Astrocyte of the hippocampus (primary cell): ENCODE data around the gene CCL13.
"Not testable (repeated sequence)": the region's sequence is repeated elsewhere in the genome, so short reads cannot be mapped to it uniquely, and the experiment has no call there.

Experiments used
- DNase-seq: peaks from one replicate; pipeline ENCODE4 v3.0.0; 2011; ENCODE audit warnings: low read depth, low spot score

The CCL13 gene

DNA sequence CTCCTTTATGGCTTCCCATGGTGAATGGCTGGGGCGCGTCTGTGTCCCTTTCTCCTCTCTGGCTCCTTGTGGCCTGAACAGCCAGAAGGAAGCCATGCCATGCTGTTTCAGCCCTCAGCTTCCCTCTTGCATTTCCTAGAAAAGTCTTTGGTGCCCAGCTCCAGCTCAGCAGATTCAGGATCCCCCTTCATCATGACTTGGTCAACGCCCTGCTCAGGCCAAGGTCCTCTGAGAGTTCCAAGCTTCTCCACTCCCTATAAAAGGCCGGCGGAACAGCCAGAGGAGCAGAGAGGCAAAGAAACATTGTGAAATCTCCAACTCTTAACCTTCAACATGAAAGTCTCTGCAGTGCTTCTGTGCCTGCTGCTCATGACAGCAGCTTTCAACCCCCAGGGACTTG is at the start of gene CCL13:
Gene CCL13, plus strand, starts transcription at position 287 of the 400 bp plus-strand sequence. Its CDS starts 47 bp downstream, at position 334.
- no peak for DNase-seq

DNA sequence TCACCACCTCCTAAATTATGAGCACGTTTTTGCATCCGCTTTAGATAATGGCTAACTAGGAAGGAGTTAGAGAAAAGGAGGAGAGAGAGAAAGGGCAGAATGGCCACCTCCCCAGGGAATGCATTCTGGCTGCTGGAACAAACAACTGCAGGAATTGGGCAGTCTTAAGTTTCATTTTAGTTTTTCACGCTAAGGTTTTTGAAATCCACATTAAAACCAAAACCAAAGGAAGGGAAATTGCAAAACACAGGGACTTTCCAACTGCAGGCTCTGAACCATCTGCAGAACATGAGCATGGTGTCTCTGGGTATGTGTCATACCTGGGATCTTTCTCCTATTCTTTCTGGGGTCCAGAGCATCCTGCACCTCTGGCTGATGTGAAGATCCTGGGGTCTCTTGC is 49.2 kb upstream of the CCL13 start:
- DNase-seq = no peak

DNA sequence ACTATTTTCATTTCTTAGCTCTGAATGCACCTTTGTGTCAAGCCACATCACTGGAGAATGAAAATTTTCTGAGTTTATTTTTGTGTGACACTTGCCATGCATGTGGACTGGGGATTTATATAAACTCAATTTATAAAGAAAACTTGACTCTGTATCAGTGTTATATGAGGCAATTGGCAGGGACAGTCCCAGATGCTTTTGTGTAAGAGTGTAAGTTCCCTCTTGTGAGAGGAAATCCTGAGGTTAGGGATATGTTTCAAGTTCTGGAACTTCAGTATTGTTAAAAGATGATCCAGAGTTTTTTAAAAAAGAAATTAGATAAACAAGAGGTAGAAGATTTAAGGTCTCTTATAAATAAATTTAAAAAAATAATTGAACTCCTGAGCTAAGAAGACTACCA is 47.9 kb upstream of the CCL13 start:
- no peak for DNase-seq

DNA sequence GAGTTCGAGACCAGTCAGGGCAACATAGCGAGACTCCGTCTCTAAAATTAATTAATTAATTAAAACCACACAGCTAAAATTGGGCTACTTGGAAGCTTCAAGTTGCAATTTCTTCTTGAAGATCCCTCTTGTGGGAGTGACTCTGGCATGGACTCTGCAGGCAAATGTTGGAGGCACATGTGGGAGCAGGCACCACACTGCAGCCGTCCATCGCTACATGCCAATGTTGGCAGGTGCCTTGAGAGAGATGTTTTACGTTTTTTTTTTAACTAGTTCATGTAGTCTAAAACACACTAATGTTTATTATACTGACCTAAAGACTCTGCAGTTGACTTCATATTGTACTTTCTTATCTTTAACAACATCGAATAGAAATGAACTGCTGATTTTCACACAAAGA is 45.0 kb upstream of the CCL13 start:
- no peak for DNase-seq

DNA sequence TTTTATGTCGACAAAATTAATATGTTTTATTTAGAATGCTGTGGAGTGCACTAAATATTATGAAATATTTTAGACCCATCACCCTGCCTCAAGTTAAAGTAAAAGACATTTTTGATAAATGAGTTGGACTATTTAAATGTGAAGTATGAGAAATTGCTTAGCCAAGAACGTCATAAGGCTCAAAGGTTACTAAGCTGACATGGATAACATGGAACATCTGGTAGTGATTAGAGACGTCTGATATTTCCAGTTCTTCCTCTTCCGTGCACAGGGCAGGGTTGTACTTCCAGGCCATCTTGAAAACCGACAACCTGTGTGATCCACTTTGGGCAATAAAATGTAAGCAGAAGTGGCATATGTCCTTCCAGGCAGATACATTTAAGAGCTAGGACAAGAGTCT is 44.2 kb upstream of the CCL13 start:
- DNase-seq = no peak

DNA sequence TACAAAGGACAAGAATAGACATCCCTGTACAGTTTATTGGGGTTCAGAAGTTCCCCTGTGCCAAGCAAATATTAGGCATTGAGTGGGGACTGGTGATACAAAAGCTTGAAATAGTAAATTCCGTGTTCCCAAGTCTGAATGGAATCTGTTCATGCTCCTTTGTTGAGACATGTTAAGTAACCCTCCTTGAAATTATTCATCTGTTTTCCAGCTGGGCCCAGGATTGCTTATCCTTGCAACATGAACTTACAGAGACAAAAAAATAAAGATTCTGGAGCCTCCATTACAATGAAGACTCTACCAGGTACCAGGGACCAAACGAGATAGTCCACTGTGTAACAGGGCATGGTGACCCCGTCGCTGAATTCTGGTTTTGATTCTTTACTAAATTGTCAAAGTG is 43.1 kb upstream of the CCL13 start:
- no peak for DNase-seq

DNA sequence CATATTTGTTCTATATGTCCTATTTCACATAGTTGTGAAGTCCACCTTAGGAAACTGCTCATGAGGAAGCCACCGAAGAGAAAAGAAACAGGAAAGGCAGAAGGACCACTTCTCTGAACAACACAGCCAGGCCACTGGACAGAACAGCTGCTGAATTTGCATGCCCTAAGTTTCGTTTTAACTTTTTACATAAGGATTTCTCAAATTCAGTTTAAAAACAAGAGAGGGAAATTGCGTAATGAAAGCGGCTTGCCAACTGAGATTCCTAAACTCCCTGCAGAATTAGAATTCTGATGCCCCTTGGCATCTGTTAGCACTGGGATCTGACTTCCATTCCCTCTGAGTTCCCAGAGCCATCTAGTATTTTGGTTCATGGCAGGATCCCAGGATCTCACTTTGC is 42.0 kb upstream of the CCL13 start:
- no peak for DNase-seq

DNA sequence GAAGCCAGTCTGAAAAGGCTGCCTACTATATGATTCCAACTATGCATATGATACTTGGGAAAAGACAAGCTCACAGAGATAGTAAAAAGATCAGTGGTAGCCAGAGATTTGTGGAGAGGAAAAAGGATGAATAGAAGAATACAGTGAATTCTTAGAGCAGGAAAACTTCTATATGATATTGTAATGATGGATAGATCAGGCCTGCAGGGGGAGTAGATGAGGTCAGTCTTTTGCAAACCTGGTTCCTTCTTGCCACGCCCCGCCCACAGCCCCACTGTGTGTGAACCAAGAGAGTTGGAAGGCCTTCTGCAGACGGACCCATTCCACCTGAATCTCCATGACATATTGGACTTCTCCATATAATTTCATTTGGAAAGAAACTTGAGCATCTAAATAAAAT is 37.8 kb upstream of the CCL13 start:
- DNase-seq = no peak

DNA sequence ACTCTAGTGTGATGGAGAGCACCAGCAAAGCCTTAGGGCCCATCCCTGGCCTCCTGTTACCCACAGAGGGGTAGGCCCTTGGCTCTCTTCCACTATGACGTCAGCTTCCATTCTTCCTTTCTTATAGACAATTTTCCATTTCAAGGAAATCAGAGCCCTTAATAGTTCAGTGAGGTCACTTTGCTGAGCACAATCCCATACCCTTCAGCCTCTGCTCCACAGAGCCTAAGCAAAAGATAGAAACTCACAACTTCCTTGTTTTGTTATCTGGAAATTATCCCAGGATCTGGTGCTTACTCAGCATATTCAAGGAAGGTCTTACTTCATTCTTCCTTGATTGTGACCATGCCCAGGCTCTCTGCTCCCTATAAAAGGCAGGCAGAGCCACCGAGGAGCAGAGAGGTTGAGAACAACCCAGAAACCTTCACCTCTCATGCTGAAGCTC is 37.2 kb upstream of the CCL13 start, which contains the start of gene CCL8:
Gene CCL8, plus strand, starts transcription at position 397 of the 445 bp plus-strand sequence. CDS start 67 bp downstream, outside the sequence.
- DNase-seq = no peak

DNA sequence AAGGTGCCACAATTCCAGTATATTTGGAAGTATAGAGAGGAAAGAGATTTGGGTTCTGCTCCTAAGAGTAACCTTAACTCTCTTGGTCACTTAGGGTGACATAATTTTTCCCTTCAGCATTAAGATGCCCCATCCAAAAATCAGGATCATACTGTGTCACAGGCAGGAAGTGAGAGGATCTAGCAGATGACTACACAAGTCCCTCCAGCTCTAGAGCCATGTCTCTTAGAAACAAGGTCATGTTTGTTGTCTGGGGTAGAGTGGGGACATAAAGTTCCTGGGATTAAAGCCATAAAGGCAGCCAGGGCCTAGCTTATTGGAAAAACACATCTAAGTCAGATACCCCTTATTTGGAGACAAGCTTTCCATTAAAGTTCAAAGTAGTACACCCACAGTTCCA is 34.3 kb upstream of the CCL13 start:
- no peak for DNase-seq

DNA sequence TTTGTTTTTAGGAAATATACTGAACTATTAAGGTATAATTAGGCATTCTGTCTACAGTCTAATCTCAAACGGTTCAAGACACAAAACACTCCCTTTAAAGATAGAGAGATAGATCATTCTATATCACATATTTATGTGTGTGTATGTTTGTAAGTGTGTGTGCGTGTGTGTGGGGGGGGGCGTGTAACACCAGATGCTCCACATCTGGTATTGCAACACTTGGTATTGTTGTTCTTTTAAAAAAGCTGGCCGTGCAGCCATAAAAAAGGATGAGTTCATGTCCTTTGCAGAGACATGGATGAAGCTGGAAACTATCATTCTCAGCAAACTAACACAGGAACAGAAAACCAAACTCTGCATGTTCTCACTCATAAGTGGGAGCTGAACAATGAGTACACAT is 28.7 kb upstream of the CCL13 start:
- DNase-seq = not testable (repeated sequence)

DNA sequence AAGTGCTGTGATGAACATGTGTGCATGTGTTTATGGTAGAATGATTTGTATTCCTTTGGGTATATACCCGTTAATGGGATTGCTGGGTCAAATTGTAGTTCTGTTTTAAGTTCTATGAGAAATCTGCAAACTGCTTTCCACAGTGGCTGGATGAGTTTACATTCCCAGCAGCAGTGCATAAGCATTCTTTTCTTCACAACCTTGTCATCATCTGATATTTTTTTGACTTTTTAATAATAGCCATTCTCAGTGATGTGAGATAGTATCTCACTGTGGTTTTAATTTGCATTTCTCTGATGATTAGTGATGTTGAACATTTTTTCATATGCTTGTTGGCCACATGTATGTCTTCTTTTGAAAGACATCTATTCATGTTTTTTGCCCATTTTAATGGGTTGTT is 18.6 kb upstream of the CCL13 start:
- no peak for DNase-seq

DNA sequence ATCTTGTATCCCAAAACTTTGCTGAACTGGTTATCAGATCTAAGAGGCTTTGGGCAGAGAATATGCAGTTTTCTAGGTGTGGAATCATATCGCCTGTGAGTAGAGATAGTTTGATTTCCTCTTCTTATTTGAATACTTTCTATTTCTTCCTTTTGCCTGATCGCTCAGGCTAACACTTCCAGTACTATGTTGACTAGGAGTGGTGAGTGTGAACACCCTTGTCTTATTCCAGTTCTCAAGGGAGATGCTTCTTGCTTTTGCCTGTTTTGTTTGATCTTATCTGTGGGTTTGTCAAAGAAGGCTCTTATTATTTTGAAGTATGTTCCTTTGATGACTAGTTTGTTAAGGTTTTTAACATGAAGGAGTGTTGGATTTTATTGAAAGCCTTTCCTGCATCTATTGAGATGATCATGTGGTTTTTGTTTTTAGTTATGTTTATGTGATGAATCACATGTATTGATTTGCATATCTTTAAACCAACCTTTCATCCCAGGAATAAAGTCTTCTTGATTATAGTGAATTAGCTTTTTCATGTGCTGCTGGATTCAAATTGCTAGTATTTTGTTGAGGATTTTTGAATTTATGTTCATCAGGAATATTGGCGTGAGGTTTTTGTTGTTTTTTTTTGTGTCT is 17.0 kb upstream of the CCL13 start:
- no peak for DNase-seq

DNA sequence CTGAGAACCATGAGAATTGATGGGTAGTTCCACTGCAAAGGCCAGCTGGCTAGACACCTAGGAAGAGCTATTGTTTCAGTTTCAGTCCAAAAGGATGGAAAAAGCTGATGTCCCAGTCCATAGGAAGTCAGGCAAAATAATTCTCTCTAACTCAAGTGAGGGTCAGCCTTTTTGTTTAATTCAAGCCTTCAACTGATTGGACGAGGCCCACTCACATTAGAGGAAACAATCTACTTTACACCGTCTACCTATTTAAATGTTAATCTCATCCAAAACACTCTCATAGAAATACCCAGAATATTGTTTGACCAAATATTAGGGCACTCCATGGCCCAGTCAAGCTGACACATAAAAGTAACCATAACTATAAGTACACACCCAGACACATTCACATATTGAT is 14.4 kb upstream of the CCL13 start:
- no peak for DNase-seq

DNA sequence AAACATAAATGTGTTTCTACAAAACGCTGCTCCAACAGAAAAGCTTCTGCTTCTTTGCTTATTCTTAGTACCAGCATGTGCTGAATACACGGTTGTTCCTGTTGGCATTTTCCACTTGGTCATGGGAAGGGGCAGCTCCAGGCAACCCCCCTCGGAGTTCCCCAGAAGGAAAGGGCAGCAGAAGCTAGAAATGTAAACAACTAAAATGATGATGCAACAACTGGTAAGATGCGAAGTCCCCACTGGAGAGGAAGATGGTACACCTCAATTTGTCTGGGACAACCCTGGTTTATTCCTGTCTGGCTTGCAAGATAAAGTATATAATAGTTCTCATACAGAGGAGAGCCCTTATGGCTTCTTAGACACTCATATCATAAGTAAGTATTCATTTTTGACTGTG is 9.2 kb upstream of the CCL13 start:
- DNase-seq = no peak

DNA sequence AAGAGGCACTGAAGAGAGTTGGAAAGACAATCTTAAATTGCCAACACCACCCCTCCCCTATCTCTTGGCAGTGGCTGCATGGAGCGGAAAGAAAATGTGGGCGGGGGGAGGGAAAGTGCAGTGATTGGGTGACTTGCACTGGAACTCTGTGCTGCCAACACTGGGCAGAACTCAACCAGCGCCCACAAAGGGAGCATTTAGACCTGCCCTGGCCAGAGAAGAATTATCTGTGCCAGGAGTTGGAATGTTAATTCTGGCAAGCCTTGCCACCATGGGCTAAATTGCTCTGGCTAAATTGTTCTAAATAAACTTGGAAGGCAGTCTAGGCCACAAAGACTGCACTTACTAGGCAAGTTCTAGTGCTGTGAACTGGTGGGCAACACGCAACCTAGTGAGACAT is 6.5 kb upstream of the CCL13 start:
- no peak for DNase-seq

DNA sequence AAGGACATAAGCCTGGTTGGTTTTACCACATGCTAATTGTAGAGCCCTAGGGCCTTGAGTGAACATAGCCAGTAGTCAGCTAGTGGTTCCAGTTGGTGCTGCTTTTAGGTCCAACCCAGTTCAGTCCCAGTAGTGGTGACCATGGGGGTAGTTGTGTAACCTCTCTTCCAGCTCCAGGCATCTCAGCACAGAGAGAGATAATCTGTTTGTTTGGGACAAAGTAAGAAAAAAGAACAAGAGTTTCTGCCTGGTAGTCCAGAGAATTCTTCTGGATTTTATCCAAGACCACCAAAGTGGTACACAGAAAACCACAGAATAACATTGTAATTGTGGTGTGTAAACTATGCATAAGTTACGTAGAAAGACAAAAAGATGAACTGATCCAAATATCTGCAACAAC is 5.2 kb upstream of the CCL13 start:
- DNase-seq = peak; percentile 9

DNA sequence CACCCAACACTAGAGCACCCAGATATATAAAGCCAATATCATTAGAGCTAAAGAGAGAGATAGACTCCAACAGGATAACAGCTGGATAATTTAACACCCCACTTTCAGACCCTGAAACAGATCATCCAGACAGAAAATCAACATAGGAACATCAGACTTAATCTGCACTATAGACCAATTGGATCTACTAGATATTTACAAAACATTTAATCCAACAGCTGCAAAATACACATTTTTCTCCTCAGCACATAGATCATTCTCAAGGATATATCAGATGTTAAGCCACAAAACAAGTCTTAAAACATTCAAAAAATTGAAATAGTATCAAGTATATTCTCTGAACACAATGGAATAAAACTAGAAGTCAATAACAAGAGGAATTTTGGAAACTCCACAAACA is 4.1 kb upstream of the CCL13 start:
- DNase-seq = no peak

DNA sequence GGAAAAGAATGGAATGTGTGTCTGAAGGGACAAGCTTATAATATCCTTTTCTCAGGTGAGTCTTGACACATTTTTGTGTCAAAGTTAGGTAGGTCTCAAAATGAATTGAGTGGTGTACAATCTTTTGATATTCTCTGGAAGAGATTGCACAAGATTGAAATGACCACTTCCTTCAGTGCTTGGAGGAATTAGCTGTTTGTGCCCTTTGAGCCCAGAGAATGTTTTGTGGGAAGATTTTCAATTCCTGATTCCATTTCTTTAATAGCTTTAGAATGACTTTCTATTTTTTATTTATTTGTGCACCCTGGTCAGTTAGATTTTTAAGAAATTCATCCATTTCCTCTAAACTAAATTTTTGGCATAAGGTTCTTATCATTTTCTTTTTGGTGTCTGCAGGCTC is 1.6 kb upstream of the CCL13 start:
- DNase-seq = no peak

DNA sequence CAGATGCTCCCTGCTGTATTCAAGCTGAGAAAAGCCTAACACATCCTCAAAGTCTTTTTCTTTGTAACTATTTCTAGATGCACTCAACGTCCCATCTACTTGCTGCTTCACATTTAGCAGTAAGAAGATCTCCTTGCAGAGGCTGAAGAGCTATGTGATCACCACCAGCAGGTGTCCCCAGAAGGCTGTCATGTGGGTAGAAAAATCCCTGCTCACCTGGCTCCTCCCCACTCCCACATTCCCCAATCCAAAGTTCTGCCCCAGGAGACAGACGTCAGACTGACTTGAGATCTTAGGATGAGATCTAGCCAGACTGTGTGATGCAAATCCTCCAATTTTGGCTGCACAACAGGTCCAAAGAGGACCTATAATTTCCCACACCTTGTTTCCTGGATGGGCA is 1.1 kb downstream of the CCL13 start:
- DNase-seq = no peak

DNA sequence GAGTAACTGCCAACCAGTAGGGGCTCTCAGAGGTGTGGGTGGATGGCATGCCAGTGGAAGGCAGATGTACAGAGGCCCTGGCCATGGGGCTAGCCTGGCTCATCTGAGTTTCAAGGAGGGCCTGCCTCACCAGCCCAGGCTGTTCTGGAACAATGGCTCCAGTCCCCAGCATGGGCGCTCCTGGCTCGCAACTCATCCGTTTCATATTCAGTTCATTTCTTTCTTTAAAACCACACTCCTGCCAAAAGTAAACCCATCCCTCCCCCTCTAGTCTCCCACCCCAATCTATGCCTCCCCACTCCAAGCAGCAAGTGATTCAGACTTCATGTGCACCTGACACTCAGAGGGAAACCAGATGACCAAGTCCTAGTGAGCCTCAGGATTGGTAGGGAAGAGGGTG is 2.4 kb downstream of the CCL13 start:
- no peak for DNase-seq

DNA sequence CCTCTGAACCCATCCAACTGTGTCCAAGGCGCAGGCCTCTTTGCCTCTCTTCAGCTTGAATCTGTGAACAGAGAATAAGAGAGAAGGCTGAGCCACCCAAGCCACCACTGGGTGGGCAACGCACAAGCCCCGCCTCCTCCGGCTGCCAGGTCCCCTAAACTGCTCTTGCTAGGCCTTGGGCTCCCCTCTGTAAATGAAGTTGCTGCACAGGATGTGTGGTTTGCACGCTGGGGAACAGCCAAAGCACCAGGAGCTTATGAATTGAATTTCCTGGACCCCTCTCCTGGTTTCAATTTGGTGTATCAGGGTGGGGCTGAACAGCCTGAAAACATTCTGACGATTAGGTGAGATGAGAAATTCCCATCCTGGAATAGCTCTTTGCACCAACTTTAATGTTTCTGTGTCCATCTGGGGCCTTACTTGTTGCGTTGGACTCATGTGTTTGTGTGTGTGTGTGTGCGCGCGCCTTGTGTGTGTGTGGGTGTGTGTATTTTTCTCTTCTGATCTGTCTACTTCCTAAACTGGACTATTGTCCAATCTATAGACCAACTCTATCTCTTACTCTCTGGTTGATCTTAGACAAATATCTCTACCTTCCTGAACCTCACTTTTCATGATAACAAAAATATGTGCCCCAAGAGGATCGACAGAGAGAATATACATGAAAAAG is 4.5 kb downstream of the CCL13 start:
- no peak for DNase-seq

DNA sequence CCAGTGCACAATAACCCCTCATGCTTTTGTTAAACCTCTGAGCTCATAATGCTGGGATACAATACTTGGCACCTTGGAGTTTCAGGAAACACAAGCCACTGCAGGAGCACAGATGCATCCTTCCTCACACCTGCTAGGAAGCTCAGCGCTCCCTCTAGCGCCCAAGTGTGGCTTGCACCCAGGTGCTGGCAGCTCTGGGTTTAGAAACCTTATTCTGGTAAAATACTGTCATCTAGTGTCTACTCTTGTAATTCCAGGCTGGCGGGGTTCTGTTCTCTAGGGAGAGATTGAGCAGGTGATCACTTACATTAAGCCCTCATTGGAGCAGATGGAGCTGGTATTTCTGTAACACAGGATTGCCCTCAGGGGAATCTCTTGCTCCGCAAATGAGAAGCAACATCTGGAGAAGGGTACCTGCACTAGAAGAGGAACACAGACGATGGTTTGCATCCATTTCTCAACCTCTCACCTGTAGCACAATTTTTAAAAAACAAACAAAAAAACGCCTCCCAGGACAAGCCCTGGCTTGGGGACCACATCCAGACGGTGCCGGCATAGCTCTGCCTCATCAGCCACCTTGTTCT is 5.3 kb downstream of the CCL13 start:
- DNase-seq = peak; percentile 94
